GM19463 (cell line): ENCODE results near the gene FAM171A1.
"Not testable (repeated sequence)": the region's sequence is repeated elsewhere in the genome, so short reads cannot be mapped to it uniquely, and the experiment has no call there.

Source experiments
- ATAC-seq: cut with Tn5 transposase; IDR thresholded peaks from one replicate; pipeline ENCODE4 v1.9.1; 2021; ENCODE audit warnings: mild to moderate bottlenecking, moderate library complexity; ENCODE audit not compliant: unreplicated experiment

The FAM171A1 gene

DNA sequence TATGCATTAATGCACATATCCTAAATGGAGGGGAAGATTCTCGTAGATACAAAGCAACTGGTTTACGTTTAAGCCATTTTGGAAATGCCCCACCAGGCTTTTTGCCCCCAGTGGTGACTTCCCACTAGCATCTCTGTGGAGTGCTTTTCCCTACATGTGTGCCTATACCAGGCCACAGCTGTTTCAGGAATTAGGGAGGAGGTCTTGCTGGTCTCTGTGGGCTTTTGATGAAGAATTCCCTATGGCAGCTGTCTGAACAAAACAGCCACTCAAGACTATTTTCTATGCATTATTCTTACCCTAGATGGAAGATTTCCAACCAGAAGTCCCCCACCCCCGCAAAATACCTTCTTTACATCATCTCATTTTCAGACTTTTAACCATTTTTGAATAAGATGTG, 150.6 kb downstream of the FAM171A1 start:
- no peak for ATAC-seq

DNA sequence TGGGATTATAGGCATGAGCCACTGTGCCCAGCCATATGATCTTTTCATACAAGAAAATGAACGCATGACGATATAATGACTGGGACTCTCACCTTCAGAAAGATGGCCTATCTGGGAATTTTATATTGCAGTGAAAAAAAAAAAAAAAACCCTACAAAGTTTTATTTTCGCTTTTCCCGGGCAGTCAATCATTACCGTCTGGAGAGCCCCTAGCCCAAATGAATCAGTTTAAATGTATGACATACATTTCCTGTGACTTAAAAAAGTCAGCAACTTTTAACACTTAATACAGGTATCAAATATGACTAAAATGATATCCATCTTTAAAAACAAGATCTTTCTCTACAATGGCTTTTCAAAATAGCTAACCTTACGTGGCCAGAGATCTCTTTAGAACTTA, 154.4 kb downstream of the FAM171A1 start:
- ATAC-seq: no peak

DNA sequence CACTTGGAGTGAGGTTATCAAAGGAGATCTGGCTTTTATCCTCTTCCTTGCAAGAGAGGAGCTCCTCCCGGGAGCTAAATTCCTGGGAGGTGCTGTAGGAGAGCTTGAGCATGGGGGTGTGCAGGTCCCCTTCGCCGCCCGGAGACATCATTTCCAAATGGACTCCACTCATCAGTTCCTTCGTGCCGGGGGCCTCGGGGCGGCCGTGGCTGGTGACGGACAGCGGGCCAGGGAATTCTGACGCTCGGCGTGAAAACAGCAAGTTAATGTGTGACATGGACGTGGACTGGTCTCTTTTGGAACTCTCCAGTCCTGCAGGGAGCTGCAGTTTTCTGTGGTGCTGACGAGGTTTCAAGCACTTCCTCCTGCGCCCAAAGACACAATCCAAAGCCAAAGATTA, 156.9 kb downstream of the FAM171A1 start:
- no peak for ATAC-seq

DNA sequence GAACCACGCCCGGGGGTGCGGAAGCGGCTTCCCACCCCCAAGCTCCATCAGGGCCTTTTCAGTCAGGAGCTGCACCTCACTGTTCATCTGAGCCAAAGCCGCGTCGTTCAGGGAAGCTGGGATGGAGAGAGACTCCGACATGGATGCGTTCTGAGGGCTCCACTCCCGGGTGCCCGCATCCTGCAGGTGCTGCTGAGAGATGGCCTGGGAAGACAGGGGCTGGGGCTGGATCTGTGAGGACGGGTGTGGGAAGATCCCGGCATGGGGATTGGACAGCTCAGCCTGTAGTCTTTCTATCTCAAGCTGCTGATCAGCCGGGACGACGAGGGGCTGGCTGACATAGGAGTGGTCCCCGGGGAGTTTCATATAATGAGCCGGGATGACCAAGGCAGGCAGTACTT, 157.6 kb downstream of the FAM171A1 start:
- no peak for ATAC-seq

DNA sequence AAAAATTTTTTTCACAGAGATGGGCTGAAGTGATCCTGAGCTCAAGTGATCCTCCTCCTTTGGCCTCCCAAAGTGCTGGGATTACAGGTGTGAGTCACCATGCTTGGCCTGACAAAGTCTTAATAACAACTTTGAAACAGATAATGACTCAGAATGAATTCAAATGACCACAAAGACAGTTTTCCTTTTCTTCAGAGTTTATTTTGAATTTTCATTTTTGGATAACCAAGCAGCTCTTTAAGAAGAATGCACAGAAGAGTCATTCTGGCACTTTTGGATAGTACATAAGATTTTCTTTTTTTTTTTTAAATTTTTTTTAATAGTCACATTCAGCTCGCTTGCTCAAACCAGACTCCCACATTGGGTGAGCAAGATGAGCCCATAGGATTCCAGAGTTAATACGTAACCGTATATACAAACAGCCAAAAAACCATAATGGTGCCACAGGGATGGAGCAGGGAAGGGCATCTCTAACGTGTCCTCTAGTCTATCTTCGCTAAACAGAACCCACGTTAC, 159.6 kb downstream of the FAM171A1 start:
- no peak for ATAC-seq

DNA sequence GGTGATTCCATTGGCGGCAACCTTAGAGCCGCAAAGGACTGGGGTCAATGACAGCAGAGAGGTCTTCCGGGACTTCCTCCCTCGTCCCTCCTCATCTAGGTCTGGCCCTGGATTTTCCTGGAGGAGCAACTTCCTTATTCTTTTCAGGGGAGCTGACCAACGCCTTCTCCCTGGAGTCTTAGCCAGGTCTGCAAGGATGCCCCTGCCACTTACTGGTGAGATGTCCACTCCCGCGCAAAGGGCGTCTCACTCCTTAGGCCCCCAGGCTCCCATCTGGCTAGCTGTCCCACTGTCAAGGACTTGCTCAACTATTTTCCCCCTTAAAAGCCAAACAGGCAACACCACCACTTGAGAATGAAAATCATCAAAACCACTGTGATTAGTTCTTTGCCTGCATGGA, 160.6 kb downstream of the FAM171A1 start:
- ATAC-seq: no peak

DNA sequence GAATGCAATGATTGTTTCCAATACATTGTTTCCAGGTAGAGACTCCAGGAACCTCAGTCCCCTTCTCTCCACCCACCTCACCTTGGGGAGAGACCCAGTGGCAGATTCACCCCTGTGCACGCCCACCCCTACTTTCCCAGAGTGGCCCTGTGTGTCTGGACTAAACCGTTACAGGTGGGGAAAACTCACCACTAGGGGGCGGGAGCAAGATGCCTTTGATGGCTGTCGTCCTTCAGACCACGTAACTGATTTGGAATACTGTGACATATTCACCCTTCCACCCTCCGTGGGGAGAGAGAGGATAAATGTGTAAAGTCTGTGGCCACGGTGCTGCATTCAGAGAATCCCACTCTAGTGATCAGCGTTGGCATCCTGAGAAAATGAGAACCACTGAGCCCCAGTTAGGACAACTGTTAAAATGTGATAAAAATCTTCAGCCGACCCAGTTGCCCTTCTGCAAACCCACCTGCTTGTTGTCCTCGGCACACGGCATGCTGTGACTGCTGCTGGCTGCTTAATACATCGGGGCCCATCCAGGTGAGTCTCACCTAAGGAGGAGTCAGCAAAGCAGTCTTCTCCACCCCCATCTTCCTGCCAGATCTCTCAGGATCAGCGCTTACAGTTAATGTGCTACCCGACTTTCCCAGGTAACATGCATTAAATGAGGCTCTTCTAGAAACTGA, 161.1 kb downstream of the FAM171A1 start:
- ATAC-seq: no peak

DNA sequence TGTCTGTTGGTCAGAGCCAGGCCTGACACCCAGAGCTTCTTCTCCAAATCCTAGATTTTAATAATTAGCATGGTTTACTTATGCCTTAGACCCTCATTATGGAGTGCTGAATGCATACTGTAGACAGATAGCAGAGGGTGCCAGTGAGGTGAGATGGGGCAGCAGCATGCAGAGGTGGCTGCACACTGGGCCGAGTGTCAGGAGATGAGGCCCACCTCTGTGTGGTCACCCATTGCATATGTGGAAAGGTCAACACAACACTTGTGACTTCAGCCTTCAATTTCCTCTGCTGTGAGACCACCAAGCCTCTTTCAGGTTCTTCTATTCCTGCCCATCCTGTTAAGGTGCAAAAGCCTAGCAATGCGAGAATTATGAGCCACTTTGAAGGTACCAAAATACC, 162.9 kb downstream of the FAM171A1 start:
- no peak for ATAC-seq

DNA sequence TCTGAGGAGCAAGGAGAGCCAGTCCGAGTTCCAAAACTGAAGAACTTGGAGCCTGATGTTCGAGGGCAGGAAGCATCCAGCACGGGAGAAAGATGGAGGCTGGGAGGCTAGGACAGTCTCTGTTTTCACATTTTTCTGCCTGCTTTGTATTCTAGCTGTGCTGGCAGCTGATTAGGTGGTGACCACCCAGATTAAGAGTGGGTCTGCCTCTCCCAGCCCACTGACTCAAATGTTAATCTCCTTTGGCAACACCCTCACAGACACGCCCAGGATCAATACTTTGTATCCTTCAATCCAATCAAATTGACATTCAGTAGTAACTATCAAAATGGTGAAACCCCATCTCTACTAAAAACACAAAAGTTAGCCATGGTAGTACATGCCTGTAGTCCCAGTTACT, 163.7 kb downstream of the FAM171A1 start:
- not testable (repeated sequence) for ATAC-seq

DNA sequence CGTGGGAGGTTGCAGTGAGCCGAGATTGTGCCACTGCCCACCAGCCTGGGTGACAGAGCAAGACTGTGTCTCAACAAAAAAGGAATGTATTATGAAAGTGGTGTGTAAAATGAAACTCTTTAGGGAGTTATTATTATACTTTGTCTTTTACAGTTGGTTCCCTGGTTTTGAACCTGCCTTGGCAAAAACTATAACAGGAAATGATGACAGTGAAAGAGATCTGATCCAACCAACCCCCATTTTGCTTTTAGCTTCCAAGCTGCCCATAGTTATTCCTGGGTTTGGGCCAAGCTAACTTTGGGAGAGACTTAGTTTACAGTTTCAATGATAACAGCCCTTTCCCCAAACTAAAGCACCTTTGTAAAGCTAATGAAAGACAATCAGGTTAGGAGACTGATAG, 168.4 kb downstream of the FAM171A1 start:
- ATAC-seq: no peak

DNA sequence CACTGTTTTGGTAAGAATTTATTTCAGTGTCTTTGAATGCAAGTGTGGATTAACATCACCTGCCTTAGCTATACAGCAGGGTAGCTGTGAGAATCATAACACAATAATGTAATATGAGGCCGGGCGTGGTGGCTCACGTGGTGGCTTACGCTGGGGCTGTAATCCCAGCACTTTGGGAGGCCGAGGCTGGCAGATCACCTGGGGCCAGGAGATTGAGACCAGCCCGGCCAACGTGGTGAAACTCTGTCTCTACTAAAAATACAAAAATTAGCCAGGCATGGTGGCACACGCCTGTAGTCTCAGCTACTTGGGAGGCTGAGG, 168.8 kb downstream of the FAM171A1 start:
- ATAC-seq: not testable (repeated sequence)

DNA sequence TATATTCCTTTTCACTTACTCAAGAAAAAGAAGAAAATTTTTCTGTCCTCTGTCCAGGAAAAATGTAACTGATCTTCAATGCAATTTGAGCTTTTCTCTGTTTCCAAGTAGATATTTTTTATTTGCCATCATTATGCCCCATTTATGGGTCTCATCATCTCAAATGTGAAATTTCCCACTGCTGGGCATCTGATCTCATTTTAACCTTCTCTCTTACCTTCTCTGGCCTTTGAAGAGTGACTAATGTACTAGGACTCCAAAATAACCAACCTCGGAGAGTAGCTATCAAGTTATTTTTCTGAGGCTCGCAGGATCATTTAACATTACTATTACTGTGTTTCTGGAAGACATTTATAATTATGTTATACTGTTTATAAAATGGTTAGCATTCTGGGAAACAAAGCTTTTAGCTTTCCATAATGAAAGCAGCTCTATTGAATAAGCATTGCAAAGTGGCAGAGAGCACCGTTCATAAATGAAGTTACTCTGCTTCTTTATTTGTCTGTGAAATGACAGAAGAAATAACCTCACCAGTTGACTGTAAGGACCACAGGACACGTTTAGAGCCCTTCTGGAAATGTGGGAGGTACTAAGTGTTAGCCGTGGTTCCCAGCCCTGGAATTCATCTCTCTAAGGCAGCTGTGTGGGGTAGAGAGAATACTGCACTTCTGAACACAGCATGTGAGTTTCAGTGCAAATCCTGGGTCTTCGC, 169.3 kb downstream of the FAM171A1 start:
- ATAC-seq: no peak

DNA sequence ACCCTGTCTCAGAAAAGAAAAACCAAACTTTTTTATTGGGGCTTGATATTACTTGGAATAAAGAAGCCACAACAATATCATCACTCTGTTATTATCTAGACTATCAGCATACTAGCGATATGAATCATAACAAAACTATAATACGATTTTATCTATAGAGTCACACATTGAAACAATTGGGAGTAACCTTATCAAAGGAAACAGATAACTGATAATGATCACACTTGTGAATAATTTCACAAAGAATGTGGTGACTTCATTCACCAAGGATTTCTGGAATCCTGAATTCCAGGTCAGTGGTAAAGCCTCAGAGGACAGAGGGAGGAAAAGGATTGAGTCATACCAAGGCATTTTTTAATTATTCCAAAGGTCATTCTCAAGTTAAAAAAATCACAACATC, 170.5 kb downstream of the FAM171A1 start:
- no peak for ATAC-seq

DNA sequence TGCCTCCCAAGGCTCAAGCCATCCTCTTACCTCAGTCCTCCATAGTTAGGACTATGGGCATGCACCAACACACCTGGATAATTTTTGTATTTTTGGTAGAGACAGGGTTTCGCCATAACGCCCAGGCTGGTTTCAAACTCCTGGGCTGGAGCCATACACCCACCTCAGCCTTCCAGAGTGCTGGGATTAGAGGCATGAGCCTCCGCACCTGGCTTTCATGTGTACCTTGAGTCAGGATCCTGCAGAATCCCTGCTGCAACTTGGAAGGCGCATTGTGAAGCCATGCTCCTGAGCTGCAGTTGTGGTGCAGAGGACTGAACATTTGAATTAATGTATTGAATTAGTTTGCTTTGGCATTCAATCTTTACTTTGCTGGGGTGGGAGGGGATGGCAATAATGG, 173.2 kb downstream of the FAM171A1 start:
- ATAC-seq: no peak

DNA sequence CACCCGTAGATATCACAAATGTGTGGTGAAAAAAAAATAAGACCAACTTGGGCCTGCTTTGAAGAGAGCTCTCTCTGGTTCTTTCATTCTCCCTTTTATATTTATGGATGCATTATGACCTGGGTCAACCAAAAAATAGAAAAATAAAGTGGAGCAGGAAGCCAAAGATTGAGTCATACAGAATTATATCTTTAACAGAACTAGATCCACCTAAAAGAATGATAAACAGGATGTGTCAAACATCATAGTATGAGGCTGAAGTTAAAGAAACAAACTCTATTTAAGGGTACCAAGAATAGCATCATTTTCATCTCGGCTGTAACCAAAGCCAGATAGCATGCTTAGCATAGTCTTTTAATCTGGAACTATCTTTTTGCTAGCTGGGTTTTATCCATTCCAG, 173.8 kb downstream of the FAM171A1 start:
- ATAC-seq: no peak

DNA sequence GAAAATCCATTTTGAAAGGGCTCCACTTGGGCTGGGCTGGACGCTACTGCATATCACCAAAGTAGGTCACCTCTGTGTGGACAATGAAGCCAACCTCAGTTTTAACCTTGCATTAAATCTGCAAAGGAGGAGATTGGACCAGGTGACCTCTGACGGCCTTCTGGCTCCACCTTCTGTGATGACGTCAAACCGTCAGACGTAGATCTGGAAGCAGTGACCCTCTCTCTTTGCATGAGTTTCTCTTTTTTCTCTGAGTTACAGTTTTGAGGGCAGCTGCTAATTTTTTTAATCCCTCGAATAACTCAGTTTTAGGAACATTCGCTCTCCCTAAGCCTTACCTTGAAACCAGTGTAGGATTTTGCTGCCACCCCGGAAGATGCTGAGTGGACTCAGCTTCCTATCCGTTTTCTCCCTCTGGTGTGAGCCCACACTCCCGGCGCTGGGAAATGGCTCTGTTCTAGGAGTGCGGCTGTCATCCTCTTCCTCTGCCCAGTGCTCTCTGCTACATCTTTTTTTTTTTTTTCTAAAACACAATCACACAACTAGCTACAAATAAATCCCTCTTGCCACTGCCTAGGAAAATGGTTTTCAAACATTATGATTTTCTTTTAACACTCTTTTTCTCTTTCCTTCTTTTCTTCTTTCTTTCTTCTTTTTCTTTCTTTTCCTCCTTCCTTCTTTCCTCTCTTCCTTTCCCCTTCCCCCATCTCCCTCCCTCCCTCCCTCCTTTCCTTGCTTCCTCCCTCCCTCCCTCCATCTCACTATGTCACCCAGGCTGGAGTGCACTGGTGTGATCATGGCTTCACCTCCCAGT, 174.9 kb downstream of the FAM171A1 start:
- ATAC-seq: no peak

DNA sequence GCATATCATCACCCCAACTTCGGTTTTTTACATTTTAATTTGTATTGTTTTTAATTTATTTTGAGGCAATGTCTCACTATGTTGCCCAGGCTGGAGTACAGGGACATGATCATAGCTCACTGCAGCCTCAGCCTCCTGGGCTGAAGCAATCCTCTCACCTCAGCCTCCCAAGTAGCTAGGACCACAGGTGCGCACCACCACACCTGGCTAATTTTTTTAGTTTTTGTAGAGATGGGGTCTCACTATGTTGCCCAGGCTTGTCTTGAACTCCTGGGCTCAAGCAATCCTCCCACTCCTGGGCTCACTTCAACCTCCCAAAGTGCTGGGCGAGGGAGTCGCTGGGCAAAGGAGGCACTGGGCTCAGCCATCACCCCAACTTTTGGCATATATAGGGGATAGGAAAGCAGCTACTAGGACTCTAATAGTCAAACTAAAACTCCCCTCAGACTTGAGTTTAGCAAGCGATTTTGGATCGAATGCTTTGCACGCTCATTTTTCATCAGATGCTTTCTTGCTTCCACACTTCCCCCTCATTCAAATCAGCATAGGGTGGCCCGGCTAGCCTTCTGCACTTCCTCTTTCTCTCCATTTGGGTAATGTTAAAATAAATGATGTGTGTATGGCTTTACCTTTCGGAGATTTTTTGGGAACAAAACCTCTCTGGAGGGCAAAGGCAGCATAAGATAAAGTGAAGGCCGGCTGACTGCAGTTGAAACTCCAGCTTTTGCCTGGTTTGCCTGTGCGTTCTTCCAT, 181.8 kb downstream of the FAM171A1 start:
- ATAC-seq: no peak

DNA sequence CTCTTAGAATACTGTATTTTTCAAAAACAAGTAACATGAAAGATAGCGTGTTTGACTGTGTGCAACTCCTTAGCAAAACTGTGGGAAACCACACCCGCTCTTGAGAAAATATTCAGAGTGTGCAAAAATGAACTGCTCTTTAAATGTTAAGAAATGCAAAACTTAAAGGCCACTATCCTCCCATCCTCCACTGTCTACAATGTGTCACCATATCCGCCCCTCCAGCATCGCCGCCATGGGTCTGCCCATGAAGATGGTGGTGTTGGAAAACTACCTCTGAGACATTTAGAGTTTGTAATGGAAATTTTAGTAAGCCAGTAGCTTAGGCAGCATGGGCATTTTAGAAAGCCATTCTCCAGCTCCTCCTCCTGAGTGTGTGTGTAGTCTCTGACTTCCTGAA, 182.5 kb downstream of the FAM171A1 start:
- ATAC-seq: no peak

DNA sequence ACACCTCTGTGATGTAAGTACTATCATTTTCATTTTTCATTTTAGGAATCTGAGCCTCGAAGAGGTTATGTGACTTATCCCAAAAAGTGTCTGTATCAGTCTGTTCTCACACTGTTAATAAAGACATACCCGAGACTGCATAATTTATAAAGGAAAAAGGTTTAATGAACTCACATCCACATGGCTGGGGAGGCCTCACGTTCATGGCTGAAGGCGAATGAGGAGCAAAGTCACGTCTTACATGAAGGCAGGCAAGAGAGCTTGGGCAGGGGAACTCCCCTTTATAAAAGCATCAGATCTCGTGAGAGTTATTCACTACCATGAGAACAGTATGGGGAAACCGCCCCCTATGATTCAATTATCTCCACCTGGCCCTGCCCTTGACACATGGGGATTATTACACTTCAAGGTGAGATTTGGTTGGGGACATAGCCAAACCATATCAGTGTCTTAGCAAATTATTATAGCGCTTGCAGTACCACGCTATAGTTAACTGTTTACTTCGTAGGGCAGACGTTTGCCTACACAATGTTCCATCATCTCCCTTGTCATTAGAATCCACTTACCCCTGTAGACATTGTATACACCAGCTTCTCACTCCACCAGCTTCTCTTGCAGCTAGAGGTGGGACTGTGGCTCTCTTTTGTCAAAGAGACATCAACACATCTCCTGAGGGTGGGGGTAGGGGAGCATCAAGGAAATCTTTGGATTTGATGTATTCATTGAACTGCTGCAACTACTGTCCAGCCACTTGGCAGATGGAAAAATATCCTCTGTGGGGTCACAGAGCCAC, 187.2 kb downstream of the FAM171A1 start:
- ATAC-seq: no peak

DNA sequence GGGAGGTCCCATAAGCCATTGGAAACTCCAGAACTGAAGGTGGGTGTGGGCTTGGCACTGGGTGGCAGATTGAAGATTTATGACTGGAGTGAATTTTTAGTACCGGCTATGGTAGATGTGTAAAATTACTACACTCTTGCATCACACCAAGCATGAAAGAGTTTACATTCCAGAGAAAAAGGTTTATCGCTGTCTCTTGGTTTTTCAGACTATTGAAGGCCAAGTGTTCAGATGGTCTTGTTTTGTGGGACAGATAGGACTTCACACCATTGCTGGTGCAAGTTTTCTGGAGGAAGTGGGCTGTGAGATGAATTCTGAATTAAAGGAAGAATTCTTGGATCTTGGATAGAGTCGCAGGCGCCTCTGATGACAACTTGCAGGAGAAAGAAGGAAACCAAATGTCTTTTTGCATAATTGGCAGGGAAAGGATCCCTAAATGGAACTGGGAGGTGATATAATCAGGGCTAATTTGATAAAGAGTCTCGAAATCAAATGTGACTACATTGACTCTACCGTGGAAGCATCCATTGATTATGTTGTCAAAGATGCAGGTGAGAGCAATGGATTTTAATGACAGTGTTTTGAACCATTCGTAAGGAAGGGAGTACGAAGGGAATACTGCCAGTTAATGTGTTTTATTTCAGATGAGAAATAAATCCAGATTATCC, 188.4 kb downstream of the FAM171A1 start:
- no peak for ATAC-seq
